Skeletal muscle satellite cell (primary cell): ENCODE data around the gene FOXF1.

Experiments used
- H3K27me3 ChIP-seq: 2 replicates; pipeline ENCODE4 v1.7.0; 2013; ENCODE audit warnings: low read length; ENCODE audit not compliant: control insufficient read depth, insufficient read depth
- H3K36me3 ChIP-seq: 2 replicates; pipeline ENCODE4 v1.7.0; 2013; ENCODE audit warnings: mild to moderate bottlenecking, control low read depth, low read length; ENCODE audit not compliant: insufficient read depth
- H3K4me1 ChIP-seq: 2 replicates; pipeline ENCODE4 v1.7.0; 2013; ENCODE audit warnings: low read length; ENCODE audit not compliant: control insufficient read depth, insufficient read depth
- H3K4me2 ChIP-seq: 2 replicates; pipeline ENCODE4 v1.7.0; 2013; ENCODE audit warnings: mild to moderate bottlenecking, low read length
- H3K4me3 ChIP-seq: 2 replicates; pipeline ENCODE4 v1.7.0; 2013; ENCODE audit warnings: low read length
- H3K9ac ChIP-seq: 2 replicates; pipeline ENCODE4 v1.7.0; 2013; ENCODE audit warnings: mild to moderate bottlenecking, low read depth, low read length, moderate library complexity
- H3K9me3 ChIP-seq: replicated peaks from 2 replicates; pipeline ENCODE4 v1.7.0; 2013; ENCODE audit warnings: mild to moderate bottlenecking, control low read depth, low read length

FOXF1 gene

DNA sequence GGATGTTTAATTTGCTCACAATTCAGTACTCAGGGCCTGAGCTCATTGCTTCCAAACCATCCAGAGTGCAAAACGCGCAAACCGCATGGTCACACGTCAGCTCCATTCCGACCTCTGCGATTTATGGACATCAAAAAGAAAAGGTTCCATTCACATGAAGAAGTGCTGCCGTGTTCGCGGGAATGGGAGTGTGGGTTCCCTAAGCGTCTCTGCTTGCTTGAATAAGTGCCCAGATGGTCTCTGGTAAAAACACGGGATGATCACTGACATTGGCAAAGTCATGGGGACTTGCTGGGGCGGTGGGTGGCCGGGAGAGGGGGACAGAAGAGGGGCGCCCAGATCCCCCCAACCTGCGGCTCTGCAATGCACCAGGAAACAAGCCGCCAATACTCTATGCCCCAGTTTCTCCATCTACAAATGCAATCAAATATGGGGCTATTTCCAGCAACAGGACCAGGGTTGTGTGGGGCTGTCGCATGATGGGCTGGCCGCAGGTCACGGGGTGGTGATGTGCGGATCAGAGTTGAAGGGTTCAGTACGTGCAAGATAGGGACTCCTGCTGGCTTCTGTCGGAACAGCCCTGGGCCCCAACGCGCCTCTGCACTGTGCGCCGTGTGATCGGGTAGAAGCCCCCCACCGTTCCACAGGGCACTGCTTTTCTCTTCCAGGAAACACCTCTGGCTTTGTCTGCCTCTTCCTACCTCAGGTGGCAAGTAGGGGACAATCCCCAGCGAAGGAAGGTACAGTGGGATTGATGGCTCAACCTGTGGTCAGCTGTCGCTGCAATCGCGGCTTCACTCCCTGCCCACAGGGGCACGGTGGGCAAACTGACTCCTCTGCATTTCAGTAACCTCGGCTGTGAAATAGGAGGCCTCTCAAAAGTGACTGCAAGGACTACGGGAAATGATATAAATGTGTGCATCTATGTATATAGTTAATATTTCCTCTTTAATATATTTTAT lies 11.2 kb downstream of the FOXF1 start:
- H3K36me3 ChIP-seq: no peaks in the 10 kb centered on the region
- peaks cover 78% of the 10 kb centered on the region for H3K27me3 ChIP-seq

DNA sequence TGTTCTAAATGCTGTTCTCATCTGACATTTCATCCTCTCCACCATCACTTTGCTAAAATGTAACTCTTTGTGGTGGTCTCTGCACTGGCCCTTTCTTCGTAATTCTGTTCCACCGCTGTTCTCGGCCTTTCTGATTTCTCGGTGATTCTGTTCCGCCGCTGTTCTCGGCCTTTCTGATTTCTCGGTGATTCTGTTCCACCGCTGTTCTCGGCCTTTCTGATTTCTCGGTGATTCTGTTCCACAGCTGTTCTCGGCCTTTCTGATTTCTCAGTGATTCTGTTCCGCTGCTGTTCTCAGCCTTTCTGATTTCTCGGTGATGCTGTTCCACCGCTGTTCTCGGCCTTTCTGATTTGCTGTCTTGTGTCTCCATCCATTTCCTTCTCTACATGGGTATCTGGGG lies 12.3 kb downstream of the FOXF1 start:
- Histone ChIP-seq H3K36me3 (no peaks in the 10 kb centered on the region), H3K9ac (peak overlapping the region; percentile 44), H3K27me3 (peaks cover 66% of the 10 kb centered on the region)

More for the DNA sequence above, 11.2 kb downstream of the FOXF1 start:
- Histone ChIP-seq H3K4me3 (no peak overlapping the region), H3K4me1 (peaks cover 5% of the 10 kb centered on the region), H3K9me3 (no peaks in the 10 kb centered on the region), H3K4me2 (no peak overlapping the region), H3K9ac (no peak overlapping the region)

DNA sequence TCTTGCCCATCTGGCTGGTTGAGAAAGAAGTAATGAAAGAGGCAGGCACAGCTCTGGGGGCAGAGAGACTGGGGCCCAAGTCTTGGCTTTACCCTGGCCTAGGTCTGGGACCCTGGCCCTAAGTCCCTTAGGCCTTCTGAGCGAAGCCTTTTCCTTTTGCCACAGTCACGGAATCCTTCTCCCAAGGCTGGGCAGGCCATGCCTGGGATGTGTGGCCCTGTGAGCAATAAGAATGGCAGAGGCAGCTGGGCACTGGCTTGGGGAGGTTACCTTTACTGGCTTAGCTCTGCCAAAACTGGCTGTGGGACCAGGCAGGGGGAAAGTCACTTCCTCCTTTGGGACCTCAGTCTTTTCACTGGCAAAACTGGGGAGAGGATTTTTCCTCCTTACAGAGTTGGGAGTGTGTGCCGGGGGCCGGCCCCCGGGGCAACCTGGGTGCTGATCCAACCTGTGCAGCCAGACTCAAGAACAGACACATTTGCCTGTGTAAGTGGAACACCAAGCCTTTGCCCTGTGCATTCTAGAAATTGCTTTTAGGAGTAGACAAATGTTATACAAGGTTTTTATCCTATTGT lies 12.9 kb downstream of the FOXF1 start:
- Histone ChIP-seq H3K4me1 (peaks cover 5% of the 10 kb centered on the region), H3K36me3 (no peaks in the 10 kb centered on the region), H3K4me3 (no peak overlapping the region), H3K9ac (no peak overlapping the region), H3K9me3 (no peaks in the 10 kb centered on the region), H3K27me3 (peaks cover 61% of the 10 kb centered on the region), H3K4me2 (no peak overlapping the region)

More for the DNA sequence above, 12.3 kb downstream of the FOXF1 start:
- H3K4me2 ChIP-seq: peak overlapping the region; percentile 74
- H3K4me3 ChIP-seq: peak overlapping the region; percentile 52
- H3K4me1 ChIP-seq: peaks cover 5% of the 10 kb centered on the region
- no peaks in the 10 kb centered on the region for H3K9me3 ChIP-seq

DNA sequence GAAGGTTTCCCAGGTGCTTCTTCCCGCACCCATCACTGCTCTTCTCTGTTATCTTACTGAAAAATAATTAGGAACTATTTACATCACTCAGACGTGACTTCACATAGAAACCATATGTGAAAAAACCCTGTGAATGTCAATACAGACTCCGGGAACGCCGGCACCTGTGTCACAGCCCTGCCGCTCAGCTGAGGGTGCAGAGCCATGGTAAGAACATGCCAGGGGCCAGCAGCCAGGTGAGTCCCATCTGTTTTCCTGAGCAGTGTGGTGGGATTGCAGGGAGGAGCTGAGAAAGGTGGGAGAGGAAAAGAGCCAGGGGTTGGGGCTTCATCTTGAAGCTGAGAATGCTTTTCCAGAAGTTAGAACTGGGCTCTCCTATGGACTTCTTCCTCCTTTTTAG lies 13.7 kb downstream of the FOXF1 start:
- H3K9ac ChIP-seq: no peak overlapping the region
- no peaks in the 10 kb centered on the region for H3K9me3 ChIP-seq
- no peak overlapping the region for H3K4me3 ChIP-seq
- H3K27me3 ChIP-seq: peaks cover 53% of the 10 kb centered on the region
- peaks cover 6% of the 10 kb centered on the region for H3K4me1 ChIP-seq
- no peaks in the 10 kb centered on the region for H3K36me3 ChIP-seq
- no peak overlapping the region for H3K4me2 ChIP-seq

DNA sequence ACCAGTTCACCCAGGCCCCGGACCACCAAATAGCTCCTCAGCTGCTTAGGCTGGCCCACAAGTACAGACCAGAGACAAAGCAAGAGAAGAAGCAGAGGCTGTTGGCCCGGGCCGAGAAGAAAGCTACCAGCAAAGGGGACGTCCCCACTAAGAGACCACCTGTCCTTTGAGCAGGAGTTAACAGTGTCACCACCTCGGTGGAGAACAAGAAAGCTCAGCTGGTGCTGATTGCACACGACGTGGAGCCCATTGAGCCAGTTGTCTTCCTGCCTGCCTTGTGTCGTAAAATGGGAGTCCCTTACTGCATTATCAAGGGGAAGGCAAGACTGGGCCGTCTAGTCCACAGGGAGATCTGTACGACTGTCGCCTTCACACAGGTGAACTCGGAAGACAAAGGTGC lies 15.4 kb downstream of the FOXF1 start:
- Histone ChIP-seq H3K36me3 (no peaks in the 10 kb centered on the region), H3K4me1 (peaks cover 8% of the 10 kb centered on the region), H3K4me2 (no peak overlapping the region), H3K9me3 (no peaks in the 10 kb centered on the region), H3K9ac (no peak overlapping the region), H3K4me3 (no peak overlapping the region), H3K27me3 (peaks cover 39% of the 10 kb centered on the region)

DNA sequence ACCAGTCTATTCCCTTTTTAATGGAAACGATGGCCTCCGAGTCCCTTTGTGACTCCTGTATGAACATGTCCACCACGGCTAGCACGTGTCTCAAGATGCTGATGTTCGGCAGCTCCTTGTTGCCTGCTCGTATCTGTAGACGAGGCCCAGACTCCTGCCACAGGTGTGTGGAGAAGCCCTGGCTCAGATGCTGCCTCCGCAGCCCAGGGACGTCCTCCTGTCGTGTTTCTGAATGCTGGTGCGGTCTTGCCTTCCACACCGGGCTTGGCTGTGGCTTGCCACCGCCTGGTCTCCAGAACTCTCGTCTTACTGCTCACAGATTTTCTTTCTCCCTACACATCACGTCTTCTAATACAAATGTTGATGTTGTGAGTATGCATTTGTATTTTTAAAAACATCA lies 17.0 kb downstream of the FOXF1 start:
- Histone ChIP-seq H3K4me1 (peaks cover 8% of the 10 kb centered on the region), H3K4me3 (no peak overlapping the region), H3K36me3 (no peaks in the 10 kb centered on the region), H3K9me3 (no peaks in the 10 kb centered on the region), H3K4me2 (no peak overlapping the region), H3K9ac (no peak overlapping the region), H3K27me3 (peaks cover 24% of the 10 kb centered on the region)

DNA sequence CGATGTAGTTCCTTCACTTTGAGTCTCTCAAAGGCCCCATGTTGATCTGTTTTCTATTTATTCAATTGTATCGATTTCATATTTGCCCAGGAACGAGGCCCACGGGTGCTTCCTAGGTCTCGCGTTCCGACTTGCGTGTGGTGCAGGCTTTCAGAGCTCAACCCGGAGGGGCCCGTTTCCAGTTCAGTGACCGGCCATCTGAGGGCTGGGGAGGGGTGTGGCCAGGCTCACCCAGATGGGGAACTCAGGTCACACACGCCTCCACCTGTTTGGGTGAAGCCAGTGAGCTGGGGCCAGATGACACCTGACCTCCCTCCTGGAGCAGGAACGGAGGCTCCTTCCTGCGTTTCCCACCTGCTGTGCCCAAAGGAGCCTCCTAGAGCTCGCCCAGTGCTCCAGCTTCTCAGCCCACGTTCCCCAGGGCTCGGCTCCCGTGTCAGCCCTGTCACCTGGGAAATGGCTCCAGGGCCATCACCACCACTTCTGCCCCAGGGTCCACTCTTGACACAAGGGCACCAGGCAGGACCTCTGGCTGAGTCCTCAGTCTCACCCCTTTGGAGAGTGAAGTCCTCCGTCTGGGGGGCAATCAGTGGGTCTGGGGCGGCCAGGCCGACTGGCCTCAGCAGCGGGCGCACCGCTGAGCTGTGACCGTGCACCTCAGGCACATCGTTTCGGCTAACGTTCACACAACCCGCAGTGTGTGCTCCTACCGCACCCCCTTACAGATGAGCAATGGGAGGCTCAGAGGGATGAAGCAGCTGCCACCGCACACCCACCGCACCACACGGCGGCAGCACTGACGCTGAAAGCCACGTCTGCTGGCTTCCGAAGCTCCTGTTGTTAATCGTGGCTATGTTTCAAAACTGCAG lies 18.0 kb downstream of the FOXF1 start:
- H3K4me1 ChIP-seq: peaks cover 3% of the 10 kb centered on the region
- peaks cover 14% of the 10 kb centered on the region for H3K27me3 ChIP-seq
- H3K36me3 ChIP-seq: no peaks in the 10 kb centered on the region
- no peak overlapping the region for H3K4me2 ChIP-seq
- no peak overlapping the region for H3K4me3 ChIP-seq
- no peaks in the 10 kb centered on the region for H3K9me3 ChIP-seq
- no peak overlapping the region for H3K9ac ChIP-seq

DNA sequence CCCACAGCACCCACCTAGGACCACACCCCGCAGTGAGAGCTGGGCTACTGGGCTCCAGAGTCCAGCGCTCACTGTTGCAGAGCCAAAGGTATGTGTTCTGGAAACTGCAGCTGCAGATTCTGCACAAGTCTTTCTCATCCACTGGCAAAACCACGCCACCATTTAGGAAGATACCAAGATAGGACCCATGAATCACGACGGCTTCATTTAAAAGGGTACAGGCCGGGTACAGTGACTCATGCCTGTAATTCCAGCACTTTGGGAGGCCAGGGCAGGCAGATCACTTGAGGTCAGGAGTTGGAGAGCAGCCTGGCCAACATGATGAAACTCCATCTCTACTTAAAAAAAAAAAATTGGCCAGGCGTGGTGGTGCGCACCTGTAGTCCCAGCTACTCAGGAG lies 18.8 kb downstream of the FOXF1 start:
- H3K36me3 ChIP-seq: no peaks in the 10 kb centered on the region
- H3K4me1 ChIP-seq: peaks cover 3% of the 10 kb centered on the region
- no peak overlapping the region for H3K4me2 ChIP-seq
- H3K9me3 ChIP-seq: no peaks in the 10 kb centered on the region
- H3K9ac ChIP-seq: no peak overlapping the region
- H3K27me3 ChIP-seq: peaks cover 6% of the 10 kb centered on the region
- H3K4me3 ChIP-seq: no peak overlapping the region

DNA sequence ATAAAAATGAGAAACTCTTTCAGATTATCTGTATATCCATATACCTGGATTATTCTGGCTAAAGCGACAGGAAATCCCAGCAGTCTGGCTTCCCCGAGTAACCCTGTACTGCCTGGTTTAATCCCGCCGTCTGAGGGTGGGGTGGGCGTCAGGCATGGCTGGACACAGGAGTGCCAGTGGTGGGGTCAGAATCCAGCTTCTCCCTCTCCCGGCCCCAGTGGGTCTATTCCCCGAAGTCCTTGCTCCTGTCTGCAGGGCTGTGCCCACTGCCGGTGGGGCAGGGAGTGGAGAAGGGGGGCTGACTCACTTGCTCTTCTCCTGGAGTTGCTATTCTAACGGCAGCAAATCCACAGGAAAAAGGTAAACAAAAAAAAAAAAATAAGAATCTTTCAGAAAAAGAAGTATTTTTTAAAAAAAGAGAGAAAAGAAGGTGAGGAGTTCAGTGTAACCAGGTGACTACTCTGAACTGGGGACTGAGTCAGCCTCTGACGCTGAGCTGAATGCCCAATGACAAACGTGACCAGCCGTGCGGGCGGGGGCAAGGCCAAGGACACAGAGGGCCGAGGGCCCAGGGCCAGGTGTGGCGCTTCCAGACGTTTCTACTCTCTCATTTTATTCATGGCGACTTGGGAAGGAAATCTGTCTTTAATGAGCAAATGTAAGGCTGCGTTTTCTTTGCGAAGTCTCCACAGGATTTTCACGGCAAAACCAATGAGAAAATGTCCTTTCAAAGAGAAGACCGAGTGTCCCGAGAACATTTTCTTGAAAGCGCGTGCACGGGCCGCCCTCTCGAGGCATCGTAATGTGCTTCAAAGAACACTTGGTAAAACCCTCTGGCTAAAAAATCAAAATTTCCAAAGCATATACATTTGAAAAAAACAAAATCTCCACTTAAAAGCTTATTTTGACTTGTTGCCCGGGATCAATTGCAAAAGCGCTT lies 20.2 kb downstream of the FOXF1 start:
- Histone ChIP-seq H3K27me3 (peaks cover 3% of the 10 kb centered on the region), H3K36me3 (no peaks in the 10 kb centered on the region), H3K9me3 (no peaks in the 10 kb centered on the region), H3K9ac (no peak overlapping the region), H3K4me2 (no peak overlapping the region), H3K4me1 (peaks cover 3% of the 10 kb centered on the region), H3K4me3 (no peak overlapping the region)

DNA sequence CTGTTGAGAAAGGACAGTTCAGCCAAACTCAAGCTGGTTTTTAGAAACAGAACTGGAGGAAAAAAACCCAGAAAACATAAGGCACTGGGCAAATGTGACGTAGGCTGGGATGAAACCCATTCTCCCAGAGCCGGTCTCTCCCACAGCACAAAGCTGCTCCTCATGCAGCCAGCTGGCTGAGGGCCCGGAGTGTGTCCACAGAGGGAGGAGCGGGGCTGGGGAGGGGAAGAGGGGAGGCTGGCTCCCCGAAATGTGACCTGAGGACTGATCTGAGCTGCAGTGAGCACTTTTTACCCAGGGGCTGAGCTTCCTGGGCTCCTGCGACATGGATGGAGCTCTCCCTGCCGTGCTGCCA lies 20.8 kb downstream of the FOXF1 start:
- Histone ChIP-seq H3K9ac (no peak overlapping the region), H3K4me1 (peaks cover 3% of the 10 kb centered on the region), H3K4me2 (no peak overlapping the region), H3K9me3 (no peaks in the 10 kb centered on the region), H3K4me3 (no peak overlapping the region), H3K36me3 (no peaks in the 10 kb centered on the region), H3K27me3 (no peaks in the 10 kb centered on the region)
